Endothelial cell of umbilical vein (primary cell): ENCODE data around the gene TOX2. TPM values are rescaled to one million over a fixed set of nuclear protein-coding genes. Genes with fewer than 3 reads are reported as not detected.

Source experiments
- BruUV-seq: library from RNA; stranded (reverse); fragments of 400-500 nt; replicated peaks from 2 replicates; lab custom pipeline; 2021; lab: Mats Ljungman, UMichigan
- CTCF ChIA-PET: fragments of 300-600, 350-600 bp; sonication (Branson Sonifier 250); formaldehyde crosslinking; loops from one replicate; lab custom pipeline; 2021; ENCODE audit warnings: antibody characterized with exemption, inconsistent platforms; lab: Charles Lee
- POLR2A ChIA-PET: fragments of 300-600, 350-600 bp; sonication (Branson Sonifier 250); formaldehyde crosslinking; loops from one replicate; lab custom pipeline; 2021; ENCODE audit warnings: antibody characterized with exemption, inconsistent platforms; lab: Charles Lee
- DNase-seq: peaks from one replicate; pipeline ENCODE4 v3.0.0-alpha.2; 2011; ENCODE audit warnings: low read depth, low spot score
- FAIRE-seq: peaks from 2 replicates; lab custom pipeline; 2011; peaks lifted over from hg19 to GRCh38; lab: Jason Lieb, UNC
- H2AFZ ChIP-seq: 2 replicates; pipeline ENCODE4 v1.6.0; 2012; ENCODE audit warnings: low read depth, low read length, control low read depth, inconsistent platforms
- H3K27ac ChIP-seq: 2 replicates; pipeline ENCODE4 v1.5.1; 2011; ENCODE audit warnings: low read depth, mild to moderate bottlenecking, control low read depth, low read length, moderate library complexity; ENCODE audit not compliant: insufficient read depth
- H3K27me3 ChIP-seq, 2 experiments: 2 replicates each; pipeline versions ENCODE4 v1.6.0 to v1.6.1; 2011; ENCODE audit warnings: low read length in 2 of 2, mixed read lengths in 1 of 2; ENCODE audit not compliant: control insufficient read depth in 2 of 2, insufficient read depth in 2 of 2
- H3K36me3 ChIP-seq, 2 experiments: 2 replicates in 1 of 2; 3 replicates in 1 of 2; pipeline ENCODE4 v1.5.1; 2011; ENCODE audit warnings: low read length in 2 of 2, mild to moderate bottlenecking in 1 of 2, moderate library complexity in 1 of 2; ENCODE audit not compliant: control insufficient read depth in 2 of 2, insufficient read depth in 2 of 2; ENCODE audit errors: extremely low read depth in 1 of 2
- H3K4me1 ChIP-seq: 3 replicates; pipeline ENCODE4 v1.5.1; 2011; ENCODE audit warnings: mild to moderate bottlenecking, low read length; ENCODE audit not compliant: control insufficient read depth, insufficient read depth; ENCODE audit errors: extremely low read depth
- H3K4me2 ChIP-seq: 2 replicates; pipeline ENCODE4 v1.6.1; 2011; ENCODE audit warnings: low read length, control low read depth, mixed read lengths; ENCODE audit not compliant: insufficient read depth
- H3K4me3 ChIP-seq, 3 experiments: fragments of 200-600 bp in 1 of 3; sonication (generic), shearing (Covaris generic) in 1 of 3; replicated peaks in 1 of 3; 2 replicates each; pipeline ENCODE4 v1.5.1; 2011 to 2016; ENCODE audit warnings: control low read depth in 3 of 3, low read length in 3 of 3, mild to moderate bottlenecking in 2 of 3, inconsistent platforms in 1 of 3, low read depth in 1 of 3, moderate library complexity in 1 of 3; ENCODE audit not compliant: insufficient read depth in 1 of 3
- H3K79me2 ChIP-seq: 2 replicates; pipeline ENCODE4 v1.6.0; 2012; ENCODE audit warnings: low read length, inconsistent platforms; ENCODE audit not compliant: control insufficient read depth, insufficient read depth
- H3K9ac ChIP-seq: replicated peaks from 2 replicates; pipeline ENCODE3; 2011; ENCODE audit warnings: low read length, control low read depth; ENCODE audit not compliant: insufficient read depth; ENCODE audit errors: extremely low read depth
- H3K9me1 ChIP-seq: replicated peaks from 3 replicates; pipeline ENCODE4 v1.6.0; 2011; ENCODE audit warnings: mild to moderate bottlenecking, low read length; ENCODE audit not compliant: control insufficient read depth, insufficient read depth; ENCODE audit errors: extremely low read depth
- H3K9me3 ChIP-seq: replicated peaks from 2 replicates; pipeline ENCODE4 v1.5.1; 2012; ENCODE audit warnings: low read length, inconsistent platforms; ENCODE audit not compliant: control insufficient read depth, insufficient read depth
- H4K20me1 ChIP-seq: replicated peaks from 2 replicates; pipeline ENCODE3; 2011; ENCODE audit warnings: mild to moderate bottlenecking, low read length; ENCODE audit not compliant: control insufficient read depth, insufficient read depth; ENCODE audit errors: extremely low read depth
- CTCF ChIP-seq, 2 donors: IDR thresholded peaks; 1 replicate in 1 of 2; 2 replicates in 1 of 2; pipeline ENCODE4 v1.5.1; 2011; ENCODE audit warnings: low read length in 2 of 2, mild to moderate bottlenecking in 2 of 2, moderate library complexity in 2 of 2, control low read depth in 1 of 2, inconsistent platforms in 1 of 2, low read depth in 1 of 2; ENCODE audit not compliant: insufficient read depth in 1 of 2; ENCODE audit errors: extremely low read depth in 1 of 2
- EZH2 ChIP-seq: IDR thresholded peaks from 2 replicates; pipeline ENCODE4 v1.6.1; 2012; ENCODE audit warnings: borderline replicate concordance, low read depth, mild to moderate bottlenecking, moderate library complexity, low read length, inconsistent platforms; ENCODE audit not compliant: severe bottlenecking
- FOS ChIP-seq: IDR thresholded peaks from 2 replicates; pipeline ENCODE4 v1.6.1; 2011; ENCODE audit warnings: mild to moderate bottlenecking, low read length, moderate library complexity, borderline replicate concordance; ENCODE audit not compliant: insufficient read depth
- GATA2 ChIP-seq: IDR thresholded peaks from 2 replicates; pipeline ENCODE4 v1.7.0; 2011; ENCODE audit warnings: low read depth, mild to moderate bottlenecking, moderate library complexity, mixed read lengths, low read length; ENCODE audit not compliant: insufficient read length, insufficient read depth
- JUN ChIP-seq: IDR thresholded peaks from 2 replicates; pipeline ENCODE4 v1.6.1; 2011; ENCODE audit warnings: borderline replicate concordance, low read depth; ENCODE audit not compliant: insufficient read length, insufficient read depth
- MAX ChIP-seq: IDR thresholded peaks from 2 replicates; pipeline ENCODE4 v1.6.1; 2011; ENCODE audit not compliant: insufficient read depth, insufficient read length
- MYC ChIP-seq: IDR thresholded peaks from one replicate; pipeline ENCODE4 v1.6.1; 2011; ENCODE audit warnings: mild to moderate bottlenecking, low read depth, low read length
- POLR2A ChIP-seq: IDR thresholded peaks from 2 replicates; pipeline ENCODE4 v1.6.1; 2012; ENCODE audit warnings: low read depth, mild to moderate bottlenecking, control low read depth, low read length
- POLR2AphosphoS5 ChIP-seq: IDR thresholded peaks from 2 replicates; pipeline ENCODE4 v1.6.1; 2012; ENCODE audit warnings: low read depth, mild to moderate bottlenecking, control low read depth, low read length, moderate library complexity; ENCODE audit not compliant: insufficient read depth
- dilution Hi-C: fragments of 300-500 bp; cut with MboI; formaldehyde crosslinking; loops from one replicate; pipeline ENCODE4 v1.15.0; 2019; ENCODE audit warnings: low sequenced_read_pairs; ENCODE audit not compliant: extremely low pct_ligation_motif_present
- intact Hi-C: fragments of 100-400 bp; cut with micrococcal nuclease; formaldehyde crosslinking; loops from one replicate; pipeline ENCODE4 v1.10.0; 2022
- polyA plus RNA-seq, 4 experiments: library from polyadenylated mRNA; depleted of rRNA in 3 of 4; stranded (reverse) in 3 of 4; unstranded in 1 of 4; fragments of >200 nt; gene quantifications; 2 replicates each; pipeline versions ENCODE4 v1.2.1 to v1.2.3, GENCODE V29; 2011 to 2012; ENCODE audit warnings: missing spikeins in 1 of 4
- total RNA-seq: library from RNA; stranded (reverse); gene quantifications from 2 replicates; pipeline ENCODE4 v1.2.3, GENCODE V29; 2021

Gene TOX2
- total and polyA plus RNA-seq, 2 donors (not counting 3 experiments of a cell fraction or from before 2014, with no cell fraction given) = 7.0 to 18.6 TPM

- no TSS peak for BruUV-seq
- no peak overlapping the region for H2AFZ ChIP-seq
These were observed 20.2 kb upstream of the TOX2 start for GRCh38 chr20:43894491-43894890.

More at GRCh38 chr20:43894491-43894890, 20.2 kb upstream of the TOX2 start:
- Histone ChIP-seq H4K20me1 (no peaks in the 10 kb centered on the region), H3K79me2 (no peaks in the 10 kb centered on the region), H3K4me2 (no peak overlapping the region), H3K9ac (no peak overlapping the region), H3K4me3 (no peak overlapping the region), H3K9me3 (no peaks in the 10 kb centered on the region), H3K27me3 (peaks cover 2 to 3% of the 10 kb centered on the region in 2 experiments), H3K36me3 (no peaks in the 10 kb centered on the region), H3K27ac (no peak overlapping the region), H3K4me1 (no peaks in the 10 kb centered on the region), H3K9me1 (no peaks in the 10 kb centered on the region)
- ChIA-PET POLR2A (no interaction called here), CTCF (interaction anchor here (0.8 kb wide), 1 partner anchor 10 kb away, joined by 3 read pairs; no protein-coding TSS in a partner anchor)
- DNase-seq (no peak), FAIRE-seq (no peak)
- TF ChIP-seq FOS (no peak), EZH2 (no peak), MYC (no peak), POLR2A (no peak), POLR2AphosphoS5 (no peak), CTCF (IDR thresholded peaks at IDR 0.05; ENCODE audit: extremely low read depth in 1 of 2, insufficient read depth in 1 of 2, low read depth in 1 of 2, low read length in 2 of 2) (no peak), MAX (no peak), GATA2 (no peak), JUN (no peak)
- dilution Hi-C loops (no loop called here), intact Hi-C loops (no loop called here)
